Thyroid gland (tissue), 4 donors: Measurements from ENCODE around the gene WNT4. TPM values are rescaled to one million over a fixed set of nuclear protein-coding genes. Genes with fewer than 3 reads are reported as not detected.

Experiments used
- DNase-seq, 2 donors: peaks; one replicate each; pipeline ENCODE4 v3.0.0-alpha.2; 2019
- H3K27ac ChIP-seq, 3 donors: fragments of 200-600 bp; sonication (generic); 1 replicate in 2 of 3; 2 replicates in 1 of 3; pipeline ENCODE4 v1.5.1; 2016 to 2019; ENCODE audit warnings: mild to moderate bottlenecking in 1 of 3, moderate library complexity in 1 of 3
- H3K27me3 ChIP-seq: fragments of 200-600 bp; sonication (generic); one replicate; pipeline ENCODE4 v1.5.1; 2019
- H3K36me3 ChIP-seq, 2 donors: fragments of 200-600 bp; sonication (generic); one replicate each; pipeline ENCODE4 v1.5.1; 2016 to 2019
- H3K4me1 ChIP-seq, 2 donors: fragments of 200-600 bp; sonication (generic); one replicate each; pipeline ENCODE4 v1.5.1; 2017 to 2019
- H3K4me3 ChIP-seq, 3 donors: fragments of 200-600 bp; sonication (generic); replicated peaks in 1 of 3; 1 replicate in 2 of 3; 2 replicates in 1 of 3; pipeline ENCODE4 v1.5.1; 2016; ENCODE audit warnings: mild to moderate bottlenecking in 1 of 3
- H3K9me3 ChIP-seq: fragments of 200-600 bp; sonication (generic); one replicate; pipeline ENCODE4 v1.5.1; 2017
- POLR2A ChIP-seq, 2 donors: fragments of 450-650 bp; IDR thresholded peaks; one replicate each; pipeline ENCODE4 v1.6.1; 2017; ENCODE audit warnings: antibody characterized with exemption in 2 of 2, mild to moderate bottlenecking in 2 of 2, moderate library complexity in 1 of 2
- WGBS, 2 donors: methylation state at CpG; one replicate each; pipeline ENCODE4 v1.1.5; 2017; 5-methylcytosine and 5-hydroxymethylcytosine counted together
- intact Hi-C: fragments of 100-400 bp; cut with DNase I; formaldehyde crosslinking; loops from one replicate; pipeline ENCODE4 v1.15.1; 2023
- total RNA-seq, 4 donors: library from RNA; depleted of rRNA; stranded (reverse); fragments of >200 nt; gene quantifications; one replicate each; pipeline ENCODE4 v1.2.3, GENCODE V29; 2016
- TF ChIP-seq, protein P1 (sequence below), 6 experiments: fragments of 200-600 bp in 3 of 6; fragments of 450-650 bp in 3 of 6; sonication (generic) in 3 of 6; IDR thresholded peaks; one replicate each; pipeline ENCODE4 v1.5.1; 2016 to 2019; ENCODE audit warnings: antibody characterized with exemption in 6 of 6, mild to moderate bottlenecking in 2 of 6, inconsistent platforms in 1 of 6, moderate library complexity in 1 of 6

Gene WNT4
- total RNA-seq, 4 donors from 2014 or later = 0.29 to 3.0 (median 0.43) TPM

DNA sequence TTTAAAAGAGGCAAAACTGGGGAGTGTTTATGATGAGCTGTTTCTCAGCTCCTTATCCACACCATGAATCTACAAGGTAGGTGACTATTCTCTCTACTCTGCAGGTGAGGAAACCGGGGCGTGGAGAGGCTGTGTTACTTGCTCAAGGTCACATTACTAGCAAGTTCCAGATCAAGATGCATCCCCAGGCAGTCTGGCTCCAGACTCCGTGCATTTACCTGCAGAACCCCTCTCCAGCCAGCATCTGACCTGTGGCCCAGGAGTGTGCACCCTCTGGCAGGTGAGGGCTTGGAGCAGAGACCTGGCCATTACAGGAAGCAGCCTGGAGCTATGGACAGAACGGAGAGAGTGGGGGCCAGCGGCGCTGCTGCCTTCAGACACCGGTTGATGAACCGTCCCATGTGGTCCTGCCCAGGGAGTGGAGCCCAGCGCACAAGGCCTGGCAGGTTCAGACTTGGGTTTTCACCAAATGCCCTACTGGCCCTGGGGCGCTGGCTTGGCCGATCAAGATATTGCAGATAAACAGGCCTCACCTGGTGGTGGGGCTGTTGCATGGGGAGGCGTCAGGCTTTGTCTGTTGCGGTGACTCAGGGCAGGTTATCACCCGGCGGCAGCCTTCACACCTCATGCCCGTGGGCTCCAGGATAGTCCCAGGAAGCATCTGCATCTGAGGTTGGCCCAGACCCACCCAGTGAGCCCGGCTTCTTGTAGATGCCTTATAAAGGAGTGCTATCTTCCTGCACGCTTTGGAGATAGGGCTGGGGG lies 29.2 kb upstream of the WNT4 start:
- Histone ChIP-seq H3K4me1 (no peaks in the 10 kb centered on the region), H3K4me3 (no peak overlapping the region), H3K27me3 (no peaks in the 10 kb centered on the region), H3K9me3 (no peaks in the 10 kb centered on the region), H3K27ac (no peak overlapping the region), H3K36me3 (no peaks in the 10 kb centered on the region)
- DNase-seq = no peak
- TF ChIP-seq, protein P1, sequence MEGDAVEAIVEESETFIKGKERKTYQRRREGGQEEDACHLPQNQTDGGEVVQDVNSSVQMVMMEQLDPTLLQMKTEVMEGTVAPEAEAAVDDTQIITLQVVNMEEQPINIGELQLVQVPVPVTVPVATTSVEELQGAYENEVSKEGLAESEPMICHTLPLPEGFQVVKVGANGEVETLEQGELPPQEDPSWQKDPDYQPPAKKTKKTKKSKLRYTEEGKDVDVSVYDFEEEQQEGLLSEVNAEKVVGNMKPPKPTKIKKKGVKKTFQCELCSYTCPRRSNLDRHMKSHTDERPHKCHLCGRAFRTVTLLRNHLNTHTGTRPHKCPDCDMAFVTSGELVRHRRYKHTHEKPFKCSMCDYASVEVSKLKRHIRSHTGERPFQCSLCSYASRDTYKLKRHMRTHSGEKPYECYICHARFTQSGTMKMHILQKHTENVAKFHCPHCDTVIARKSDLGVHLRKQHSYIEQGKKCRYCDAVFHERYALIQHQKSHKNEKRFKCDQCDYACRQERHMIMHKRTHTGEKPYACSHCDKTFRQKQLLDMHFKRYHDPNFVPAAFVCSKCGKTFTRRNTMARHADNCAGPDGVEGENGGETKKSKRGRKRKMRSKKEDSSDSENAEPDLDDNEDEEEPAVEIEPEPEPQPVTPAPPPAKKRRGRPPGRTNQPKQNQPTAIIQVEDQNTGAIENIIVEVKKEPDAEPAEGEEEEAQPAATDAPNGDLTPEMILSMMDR (IDR thresholded peaks at IDR 0.05) = no peak
- no peak for TF ChIP-seq POLR2A (IDR thresholded peaks at IDR 0.05)
- intact Hi-C loops = no loop called here
- WGBS, 2 donors = 86 to 93% methylated on average over 7 to 17 of the region's 18 CpGs

DNA sequence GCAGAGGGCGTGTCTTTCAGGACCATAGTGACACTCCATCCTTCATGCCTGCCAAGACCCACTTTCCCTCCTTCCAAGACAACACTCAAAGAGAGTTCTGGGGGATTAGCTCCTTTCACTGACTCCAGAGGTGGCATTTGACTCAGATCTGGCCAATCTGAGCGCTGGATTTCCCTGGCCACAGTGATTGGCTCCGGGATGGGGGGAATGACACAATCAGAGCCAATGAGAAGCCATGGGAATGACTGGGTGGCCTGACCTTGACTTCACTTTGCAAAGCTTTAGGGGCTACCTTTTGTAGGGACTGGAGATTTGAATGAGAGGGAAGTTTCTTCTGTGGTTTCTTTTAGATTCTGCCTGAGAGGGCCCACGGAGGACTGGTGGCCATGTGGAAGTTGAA lies 26.9 kb upstream of the WNT4 start:
- DNase-seq = no peak
- WGBS, 2 donors = 87 to 90% methylated on average over 4 of the region's 4 CpGs
- H3K4me1 ChIP-seq = no peaks in the 10 kb centered on the region
- no peak overlapping the region for H3K4me3 ChIP-seq
- TF ChIP-seq POLR2A (IDR thresholded peaks at IDR 0.05) = no peak
- TF ChIP-seq, protein P1 (IDR thresholded peaks at IDR 0.05) = no peak
- H3K27ac ChIP-seq = no peak overlapping the region
- intact Hi-C loops = no loop called here
- H3K9me3 ChIP-seq = no peaks in the 10 kb centered on the region
- no peaks in the 10 kb centered on the region for H3K36me3 ChIP-seq
- H3K27me3 ChIP-seq = no peaks in the 10 kb centered on the region

DNA sequence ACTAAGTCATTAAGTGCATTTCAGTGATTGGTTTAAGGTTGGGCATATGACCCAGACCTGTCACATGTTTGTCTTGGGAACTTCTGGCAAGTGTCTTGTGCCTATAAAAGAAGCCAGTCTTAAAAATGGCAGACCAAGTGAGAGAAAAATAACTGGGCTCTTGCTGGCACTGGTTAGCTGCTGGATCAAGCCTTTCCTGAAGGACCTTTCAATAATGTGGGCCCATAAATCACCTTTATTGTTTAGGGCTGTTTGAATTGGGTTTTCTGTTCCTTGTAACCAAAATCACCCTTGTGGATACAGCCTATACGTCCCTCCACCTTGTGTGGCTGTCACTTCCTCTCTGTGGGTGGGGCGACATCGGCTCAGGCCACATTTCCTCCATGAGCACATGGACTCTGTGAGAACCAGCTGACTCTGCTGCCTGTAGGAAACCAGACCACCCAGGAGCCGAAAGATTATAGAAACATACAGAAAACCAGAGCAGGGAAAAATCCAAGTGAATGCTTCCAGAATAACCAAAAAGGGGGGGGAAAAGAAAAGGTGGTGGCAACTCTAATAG lies 25.6 kb upstream of the WNT4 start:
- no peak for DNase-seq
- intact Hi-C loops = no loop called here
- Histone ChIP-seq H3K4me1 (no peaks in the 10 kb centered on the region), H3K4me3 (no peak overlapping the region), H3K36me3 (no peaks in the 10 kb centered on the region), H3K27ac (no peak overlapping the region), H3K9me3 (no peaks in the 10 kb centered on the region), H3K27me3 (no peaks in the 10 kb centered on the region)
- 45 to 55% methylated on average over 4 of the region's 4 CpGs for WGBS, 2 donors
- TF ChIP-seq, protein P1 (IDR thresholded peaks at IDR 0.05) = no peak

DNA sequence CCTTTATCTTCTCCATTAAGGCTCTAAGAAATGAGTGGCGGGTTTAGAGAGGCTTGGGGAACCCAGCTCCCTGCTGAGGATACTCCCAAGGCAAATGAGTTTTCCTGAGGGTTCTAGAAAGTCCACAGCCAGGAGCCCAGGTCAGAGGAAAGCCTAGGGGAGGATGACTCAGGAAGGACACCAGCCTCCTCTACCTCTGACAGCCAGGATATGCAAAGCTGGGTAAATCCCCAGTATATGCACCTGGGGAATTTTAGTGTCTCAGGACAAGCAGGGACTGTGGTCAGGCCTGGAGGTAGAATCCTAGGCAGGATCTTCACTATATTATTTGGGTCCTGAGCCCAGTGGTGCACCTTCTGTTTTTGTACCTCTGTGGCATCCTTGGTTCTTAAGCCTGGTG lies 23.5 kb upstream of the WNT4 start:
- 86 to 91% methylated on average over 1 of the region's 1 CpG for WGBS, 2 donors
- Histone ChIP-seq H3K4me3 (no peak overlapping the region), H3K36me3 (no peaks in the 10 kb centered on the region), H3K4me1 (no peaks in the 10 kb centered on the region), H3K27me3 (no peaks in the 10 kb centered on the region), H3K27ac (no peak overlapping the region), H3K9me3 (no peaks in the 10 kb centered on the region)
- intact Hi-C loops = no loop called here
- TF ChIP-seq, protein P1 (IDR thresholded peaks at IDR 0.05) = no peak
- TF ChIP-seq POLR2A (IDR thresholded peaks at IDR 0.05) = no peak
- no peak for DNase-seq
